Measurements from ENCODE around the gene GRM1.

Gene GRM1

DNA sequence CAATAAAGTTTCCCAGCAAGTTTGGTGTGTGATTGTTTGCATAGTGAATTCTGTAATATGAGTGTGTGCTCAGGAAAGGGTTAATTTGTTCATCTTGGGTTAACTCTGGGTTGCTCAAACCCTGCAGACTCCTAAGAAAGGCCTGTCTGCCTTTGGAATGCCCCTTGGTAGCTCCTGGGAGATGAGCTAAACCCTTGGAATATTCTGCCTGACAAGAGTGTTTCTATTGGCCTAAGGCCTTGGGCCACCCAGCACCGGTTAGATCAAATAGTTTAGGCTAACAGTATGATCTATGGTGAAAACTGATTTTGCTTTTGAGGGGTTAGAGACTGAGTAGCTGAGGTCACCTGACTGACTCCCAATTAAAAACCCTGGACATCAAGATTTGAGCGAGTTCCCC, 248.3 kb downstream of the GRM1 start:
- Histone ChIP-seq H3K4me3 (ENCODE audit: low read length, poor library complexity, severe bottlenecking) (no peak overlapping the region), H4K20me1 (ENCODE audit: insufficient read depth, low read length, poor library complexity, severe bottlenecking) (no peaks in the 10 kb centered on the region), H3F3A (ENCODE audit: low read depth) (no peaks in the 10 kb centered on the region), H3K4me1 (ENCODE audit: insufficient read depth, low read length, poor library complexity, severe bottlenecking) (peaks cover 6% of the 10 kb centered on the region), H3K36me3 (ENCODE audit: insufficient read depth, low read length) (no peaks in the 10 kb centered on the region), H3K79me2 (ENCODE audit: insufficient read depth, low read length) (no peaks in the 10 kb centered on the region), H3K9me3 (ENCODE audit: insufficient read depth, low read depth, low read length) (no peaks in the 10 kb centered on the region), H3K9ac (ENCODE audit: low read depth, low read length, poor library complexity, severe bottlenecking) (no peak overlapping the region), H3K27me3 (ENCODE audit: insufficient read depth, low read length, poor library complexity, severe bottlenecking) (no peaks in the 10 kb centered on the region), H3K9me2 (replicated peaks; ENCODE audit: low read depth, low read length) (no peaks in the 10 kb centered on the region), H3K4me2 (ENCODE audit: low read depth, low read length, poor library complexity, severe bottlenecking) (no peak overlapping the region), H2AFZ (ENCODE audit: low read length) (no peak overlapping the region)
- TF ChIP-seq, protein P1, sequence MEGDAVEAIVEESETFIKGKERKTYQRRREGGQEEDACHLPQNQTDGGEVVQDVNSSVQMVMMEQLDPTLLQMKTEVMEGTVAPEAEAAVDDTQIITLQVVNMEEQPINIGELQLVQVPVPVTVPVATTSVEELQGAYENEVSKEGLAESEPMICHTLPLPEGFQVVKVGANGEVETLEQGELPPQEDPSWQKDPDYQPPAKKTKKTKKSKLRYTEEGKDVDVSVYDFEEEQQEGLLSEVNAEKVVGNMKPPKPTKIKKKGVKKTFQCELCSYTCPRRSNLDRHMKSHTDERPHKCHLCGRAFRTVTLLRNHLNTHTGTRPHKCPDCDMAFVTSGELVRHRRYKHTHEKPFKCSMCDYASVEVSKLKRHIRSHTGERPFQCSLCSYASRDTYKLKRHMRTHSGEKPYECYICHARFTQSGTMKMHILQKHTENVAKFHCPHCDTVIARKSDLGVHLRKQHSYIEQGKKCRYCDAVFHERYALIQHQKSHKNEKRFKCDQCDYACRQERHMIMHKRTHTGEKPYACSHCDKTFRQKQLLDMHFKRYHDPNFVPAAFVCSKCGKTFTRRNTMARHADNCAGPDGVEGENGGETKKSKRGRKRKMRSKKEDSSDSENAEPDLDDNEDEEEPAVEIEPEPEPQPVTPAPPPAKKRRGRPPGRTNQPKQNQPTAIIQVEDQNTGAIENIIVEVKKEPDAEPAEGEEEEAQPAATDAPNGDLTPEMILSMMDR (conservative IDR thresholded peaks at IDR 0.05; ENCODE audit: low read length) = no peak
- no peak for TF ChIP-seq EZH2phosphoT487 (IDR thresholded peaks at IDR 0.05; ENCODE audit: borderline replicate concordance)

DNA sequence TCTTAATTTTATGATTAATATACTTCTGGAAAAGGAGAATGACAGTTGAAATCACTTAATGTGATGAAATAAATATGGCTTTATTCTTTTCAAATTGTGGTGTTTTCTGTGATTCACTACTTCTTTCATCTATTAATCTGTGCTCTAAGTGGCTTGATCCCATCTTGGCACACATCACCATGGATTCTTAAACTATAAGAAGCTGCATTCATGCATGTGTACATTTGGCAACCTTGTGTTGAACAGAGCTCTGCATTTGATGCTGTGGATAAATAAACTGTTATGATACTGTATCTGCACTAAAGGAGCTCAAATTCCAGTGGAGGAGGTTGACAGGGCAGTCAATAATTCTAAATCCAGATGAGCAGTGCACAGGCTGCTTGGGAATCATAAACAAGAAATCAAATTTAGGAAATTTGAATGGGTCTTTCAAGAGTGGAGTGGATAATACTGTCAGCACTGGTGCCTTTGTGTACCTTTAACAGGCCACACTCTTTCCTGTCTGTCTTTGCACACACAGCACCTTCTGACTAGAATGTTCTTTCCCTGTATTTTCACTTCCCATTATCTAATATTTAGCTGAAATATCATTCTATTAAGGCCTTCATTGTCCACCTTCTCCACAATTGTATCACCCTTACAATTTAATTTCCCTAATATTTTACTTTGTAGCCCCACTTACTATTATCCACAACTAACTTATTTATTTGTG, 252.9 kb downstream of the GRM1 start:
- TF ChIP-seq, protein P1 (conservative IDR thresholded peaks at IDR 0.05; ENCODE audit: low read length) = no peak
- TF ChIP-seq EZH2phosphoT487 (IDR thresholded peaks at IDR 0.05; ENCODE audit: borderline replicate concordance) = no peak
- Histone ChIP-seq H3K4me2 (ENCODE audit: low read depth, low read length, poor library complexity, severe bottlenecking) (no peak overlapping the region), H2AFZ (ENCODE audit: low read length) (no peak overlapping the region), H3K36me3 (ENCODE audit: insufficient read depth, low read length) (no peaks in the 10 kb centered on the region), H3K27me3 (ENCODE audit: insufficient read depth, low read length, poor library complexity, severe bottlenecking) (no peaks in the 10 kb centered on the region), H3K79me2 (ENCODE audit: insufficient read depth, low read length) (no peaks in the 10 kb centered on the region), H3K9me3 (ENCODE audit: insufficient read depth, low read depth, low read length) (0 out of 2 replicates have a peak, but pooled peaks cover 4% of the 10 kb centered on the region), H3F3A (ENCODE audit: low read depth) (no peaks in the 10 kb centered on the region), H3K4me1 (ENCODE audit: insufficient read depth, low read length, poor library complexity, severe bottlenecking) (peaks cover 6% of the 10 kb centered on the region), H3K9ac (ENCODE audit: low read depth, low read length, poor library complexity, severe bottlenecking) (no peak overlapping the region), H3K9me2 (replicated peaks; ENCODE audit: low read depth, low read length) (no peaks in the 10 kb centered on the region), H4K20me1 (ENCODE audit: insufficient read depth, low read length, poor library complexity, severe bottlenecking) (no peaks in the 10 kb centered on the region), H3K4me3 (ENCODE audit: low read length, poor library complexity, severe bottlenecking) (no peak overlapping the region)

DNA sequence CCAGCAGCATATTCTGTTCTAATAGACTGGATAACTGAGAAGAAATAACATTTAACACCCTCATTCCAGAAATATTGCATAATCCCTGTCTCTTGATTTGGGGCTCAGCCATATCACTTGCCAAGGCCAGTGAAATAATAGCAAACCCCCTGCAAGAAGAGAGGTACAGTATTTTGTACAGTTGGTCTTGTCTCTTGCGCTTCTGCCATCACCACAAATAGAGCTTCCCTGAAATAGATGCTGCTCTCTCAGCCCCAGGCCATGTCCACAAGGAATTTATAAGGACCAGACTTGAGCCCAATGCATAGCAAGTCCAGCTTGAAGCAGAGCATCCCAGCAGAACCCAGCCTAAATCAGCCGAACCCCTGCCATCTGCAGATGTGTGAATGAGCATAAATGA, 254.0 kb downstream of the GRM1 start:
- H3K27me3 ChIP-seq (ENCODE audit: insufficient read depth, low read length, poor library complexity, severe bottlenecking) = no peaks in the 10 kb centered on the region
- TF ChIP-seq, protein P1 (conservative IDR thresholded peaks at IDR 0.05; ENCODE audit: low read length) = no peak
- no peak for TF ChIP-seq EZH2phosphoT487 (IDR thresholded peaks at IDR 0.05; ENCODE audit: borderline replicate concordance)
- H3K9me2 ChIP-seq (replicated peaks; ENCODE audit: low read depth, low read length) = no peaks in the 10 kb centered on the region
- H3K4me1 ChIP-seq (ENCODE audit: insufficient read depth, low read length, poor library complexity, severe bottlenecking) = peaks cover 6% of the 10 kb centered on the region
- no peaks in the 10 kb centered on the region for H3F3A ChIP-seq (ENCODE audit: low read depth)
- no peak overlapping the region for H3K4me3 ChIP-seq (ENCODE audit: low read length, poor library complexity, severe bottlenecking)
- H3K9ac ChIP-seq (ENCODE audit: low read depth, low read length, poor library complexity, severe bottlenecking) = no peak overlapping the region
- 0 out of 2 replicates have a peak, but pooled peaks cover 4% of the 10 kb centered on the region for H3K9me3 ChIP-seq (ENCODE audit: insufficient read depth, low read depth, low read length)
- H3K36me3 ChIP-seq (ENCODE audit: insufficient read depth, low read length) = no peaks in the 10 kb centered on the region
- H3K79me2 ChIP-seq (ENCODE audit: insufficient read depth, low read length) = no peaks in the 10 kb centered on the region
- no peaks in the 10 kb centered on the region for H4K20me1 ChIP-seq (ENCODE audit: insufficient read depth, low read length, poor library complexity, severe bottlenecking)
- H2AFZ ChIP-seq (ENCODE audit: low read length) = no peak overlapping the region
- no peak overlapping the region for H3K4me2 ChIP-seq (ENCODE audit: low read depth, low read length, poor library complexity, severe bottlenecking)

All from Loucy (cell line).